Central memory CD4-positive, alpha-beta T cell (primary cell): ENCODE results near the gene CNOT2.
A peak's percentile ranks its signal among the peaks of the same experiment; 100 is the strongest.
"Not testable (repeated sequence)": the region's sequence is repeated elsewhere in the genome, so short reads cannot be mapped to it uniquely, and the experiment has no call there.

Experiments
- DNase-seq: peaks from one replicate; pipeline ENCODE4 v3.0.0; 2022

Gene CNOT2

GRCh38 chr12:70366581-70367257, 123.5 kb downstream of the CNOT2 start:
- DNase-seq, result peak; percentile 66

GRCh38 chr12:70367258-70368141, 124.3 kb downstream of the CNOT2 start:
- DNase-seq, result no peak

DNA sequence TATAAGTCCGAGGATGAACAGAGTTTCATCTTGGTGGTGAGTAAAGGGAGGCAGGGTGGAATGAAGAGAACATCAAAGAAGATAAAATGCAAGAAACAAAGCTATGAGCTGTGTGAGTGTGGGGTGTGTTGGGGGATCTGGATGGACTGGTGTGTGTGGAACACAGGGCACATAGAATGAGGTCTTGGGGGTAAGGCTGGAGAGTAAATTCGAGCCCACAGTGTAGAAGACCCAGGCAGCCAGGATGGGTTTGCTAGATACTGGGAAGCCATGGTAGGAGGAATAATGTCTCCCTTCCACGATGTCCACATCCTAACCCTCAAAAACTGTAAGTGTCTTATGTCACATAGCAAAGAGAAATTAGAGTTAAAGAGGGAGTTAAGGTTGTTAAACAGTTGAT, 129.6 kb downstream of the CNOT2 start:
- no peak for DNase-seq

DNA sequence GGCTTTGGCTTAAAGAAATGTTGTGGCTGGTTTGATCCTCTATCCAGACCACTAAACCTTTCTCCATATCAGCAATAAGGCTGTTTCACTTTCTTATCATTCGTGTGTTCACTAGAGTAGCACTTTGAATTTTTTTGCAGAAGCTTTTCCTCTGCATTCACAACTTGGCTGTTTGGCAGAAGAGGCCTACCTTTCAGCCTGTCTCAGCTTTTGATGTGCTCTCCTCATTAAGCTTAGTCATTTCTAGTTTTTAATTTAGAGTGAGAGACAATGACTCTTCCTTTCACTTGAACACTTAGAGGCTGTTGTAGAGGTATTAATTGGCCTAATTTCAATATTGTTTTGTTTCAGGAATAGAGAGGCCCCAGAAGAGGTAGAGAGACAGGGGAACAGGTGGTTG, 136.6 kb downstream of the CNOT2 start:
- DNase-seq, result no peak

DNA sequence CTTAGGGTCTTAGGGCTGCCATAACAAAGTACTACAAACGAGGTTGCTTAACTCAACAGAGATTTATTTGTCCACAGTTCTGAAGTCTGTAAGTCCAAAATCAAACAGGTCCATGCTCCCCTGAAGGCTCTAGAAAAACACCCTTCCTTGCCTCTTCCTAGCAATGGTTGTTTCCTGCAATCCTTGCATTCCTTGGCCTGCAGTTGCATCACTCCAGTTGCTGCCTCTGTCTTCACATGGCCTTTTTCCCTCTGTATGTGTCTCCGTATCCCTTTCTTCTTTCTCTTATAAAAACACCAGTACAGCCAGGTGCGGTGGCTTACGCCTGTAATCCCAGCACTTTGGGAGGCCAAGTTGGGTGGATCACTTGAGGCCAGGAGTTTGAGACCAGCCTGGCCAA, 140.3 kb downstream of the CNOT2 start:
- DNase-seq, result no peak

- no peak for DNase-seq
Measured at GRCh38 chr12:70383886-70384285, 140.7 kb downstream of the CNOT2 start.

- DNase-seq, result no peak
Measured at GRCh38 chr12:70386771-70387170, 143.5 kb downstream of the CNOT2 start.

- no peak for DNase-seq
Measured at GRCh38 chr12:70389678-70390077, 146.4 kb downstream of the CNOT2 start.

- not testable (repeated sequence) for DNase-seq
Measured at GRCh38 chr12:70392631-70393030, 149.4 kb downstream of the CNOT2 start.

- DNase-seq, result no peak
Measured at GRCh38 chr12:70393787-70394499, 150.7 kb downstream of the CNOT2 start.

DNA sequence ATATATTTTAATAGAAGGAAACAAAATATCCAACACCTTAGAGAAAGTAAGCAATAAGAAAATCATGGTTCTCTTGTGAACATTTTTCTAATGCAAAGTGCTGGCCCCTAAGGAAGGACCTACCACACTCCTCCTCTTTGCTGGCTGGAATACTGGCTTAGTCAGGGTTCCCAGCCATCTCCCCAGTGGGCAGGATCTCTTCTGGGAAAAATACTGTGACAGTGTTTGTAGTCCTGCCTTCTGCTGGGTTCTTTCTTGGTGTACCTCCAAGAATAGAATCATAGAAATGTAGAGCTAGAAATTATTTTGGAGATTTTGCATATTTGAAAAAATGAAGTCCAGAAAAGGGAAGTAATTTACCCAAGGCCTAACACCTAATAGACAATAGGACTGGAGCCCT, 154.8 kb downstream of the CNOT2 start:
- DNase-seq, result no peak

GRCh38 chr12:70398862-70399261, 155.6 kb downstream of the CNOT2 start:
- DNase-seq, result no peak

- DNase-seq, result no peak
Measured at GRCh38 chr12:70399311-70399710, 156.1 kb downstream of the CNOT2 start.

GRCh38 chr12:70400124-70400523, 156.9 kb downstream of the CNOT2 start:
- no peak for DNase-seq

DNA sequence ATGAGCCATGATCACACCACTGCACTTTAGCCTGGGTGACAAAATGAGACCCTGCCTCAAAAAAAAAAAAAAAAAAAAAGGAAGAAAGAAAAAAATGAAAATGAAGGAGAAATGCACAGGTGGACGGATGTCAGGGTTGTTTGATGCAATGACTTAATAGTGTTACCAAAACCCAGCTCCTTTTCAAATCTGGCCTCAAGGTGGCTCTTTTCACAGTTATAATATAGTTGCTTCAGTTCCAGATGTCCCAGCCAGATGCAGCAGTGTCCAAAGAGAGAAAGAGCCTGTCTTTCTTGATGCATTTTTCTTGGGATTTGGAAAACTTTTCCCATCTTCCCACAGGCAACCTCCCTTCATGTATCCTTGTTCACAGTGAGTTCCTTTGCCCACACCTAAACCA, 159.4 kb downstream of the CNOT2 start:
- no peak for DNase-seq

DNA sequence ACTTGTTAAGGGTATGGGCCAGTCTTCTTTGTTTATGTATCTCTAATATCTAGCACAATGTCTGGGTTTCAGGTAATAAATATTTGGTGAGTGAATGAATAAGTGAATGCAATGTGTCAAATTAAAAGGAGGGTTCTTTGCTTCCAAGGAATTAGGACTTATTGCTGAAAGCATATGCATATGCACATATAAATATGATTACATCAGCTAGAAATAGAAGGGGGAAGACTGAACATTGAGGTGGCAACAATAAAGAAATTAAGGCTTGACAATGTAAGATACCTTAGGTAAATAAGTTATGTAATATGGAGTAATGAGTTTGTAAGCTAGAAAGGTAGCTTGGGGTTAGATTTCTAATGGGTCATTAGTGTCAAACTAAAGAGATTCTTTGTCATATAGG, 160.6 kb downstream of the CNOT2 start:
- DNase-seq, result no peak
